Esophagus squamous epithelium (tissue), 5 donors: ENCODE measurements around the gene CREG1. TPM values are rescaled to one million over a fixed set of nuclear protein-coding genes. Genes with fewer than 3 reads are reported as not detected.

Experiments
- DNase-seq: peaks from one replicate; lab custom pipeline; 2025; lab: John Stamatoyannopoulos, UW
- H3K27ac ChIP-seq, 4 donors: fragments of 200-600 bp; sonication (generic); one replicate each; pipeline ENCODE4 v1.5.1; 2016 to 2019; ENCODE audit warnings: mild to moderate bottlenecking in 1 of 4
- H3K27me3 ChIP-seq, 4 donors: fragments of 200-600 bp; sonication (generic); 1 replicate in 3 of 4; 2 replicates in 1 of 4; pipeline versions ENCODE4 v1.5.1 to v1.6.0; 2017 to 2021; ENCODE audit warnings: antibody characterized with exemption in 1 of 4
- H3K36me3 ChIP-seq, 3 donors: fragments of 200-600 bp; sonication (generic); one replicate each; pipeline ENCODE4 v1.5.1; 2016 to 2019
- H3K4me1 ChIP-seq, 3 donors: fragments of 200-600 bp; sonication (generic); one replicate each; pipeline ENCODE4 v1.5.1; 2017 to 2019
- H3K4me3 ChIP-seq, 4 donors: fragments of 200-600 bp; sonication (generic); 1 replicate in 3 of 4; 2 replicates in 1 of 4; pipeline ENCODE4 v1.5.1; 2016 to 2019; ENCODE audit warnings: mild to moderate bottlenecking in 2 of 4, moderate library complexity in 1 of 4
- H3K9me3 ChIP-seq, 3 donors: fragments of 200-600 bp; sonication (generic); one replicate each; pipeline ENCODE4 v1.5.1; 2016 to 2019
- CTCF ChIP-seq, 6 experiments: fragments of 450-650 bp in 4 of 6; fragments of 200-600 bp in 2 of 6; sonication (generic) in 2 of 6; IDR thresholded peaks; one replicate each; pipeline ENCODE4 v1.5.1; 2016 to 2019; ENCODE audit warnings: antibody characterized with exemption in 6 of 6, mild to moderate bottlenecking in 4 of 6, moderate library complexity in 4 of 6
- POLR2A ChIP-seq, 4 donors: fragments of 450-650 bp; IDR thresholded peaks; one replicate each; pipeline ENCODE4 v1.6.1; 2017; ENCODE audit warnings: antibody characterized with exemption in 4 of 4, mild to moderate bottlenecking in 4 of 4, moderate library complexity in 3 of 4
- WGBS, 2 donors: methylation state at CpG; one replicate each; pipeline ENCODE4 v1.1.5; 2018; 5-methylcytosine and 5-hydroxymethylcytosine counted together
- intact Hi-C: fragments of 100-400 bp; cut with DNase I; formaldehyde crosslinking; loops from one replicate; pipeline ENCODE4 v1.15.0; 2022
- total RNA-seq, 4 donors: library from RNA; depleted of rRNA; stranded (reverse); fragments of >200 nt; gene quantifications; one replicate each; pipeline ENCODE4 v1.1.0, GENCODE V29; 2016
- donor health status: DM: yes; HTN: yes; CAD: no.

The CREG1 gene
- total RNA-seq, 4 donors from 2014 or later = 110 to 203 (median 175) TPM

GRCh38 chr1:167496797-167497619, 56.6 kb downstream of the CREG1 start:
- DNase-seq = no peak
- Histone ChIP-seq H3K27ac (no peak overlapping the region), H3K4me1 (no peaks in the 10 kb centered on the region), H3K27me3 (peaks cover 0 to 63% (median 0%) of the 10 kb centered on the region in 4 donors), H3K4me3 (no peak overlapping the region), H3K36me3 (no peaks in the 10 kb centered on the region), H3K9me3 (no peaks in the 10 kb centered on the region)
- intact Hi-C loops = no loop called here
- TF ChIP-seq POLR2A (IDR thresholded peaks at IDR 0.05) = no peak
- TF ChIP-seq CTCF (IDR thresholded peaks at IDR 0.05) = no peak
- 74 to 75% methylated on average over 11 of the region's 11 CpGs for WGBS, 2 donors

- H3K36me3 ChIP-seq = no peaks in the 10 kb centered on the region
- no peaks in the 10 kb centered on the region for H3K9me3 ChIP-seq
- intact Hi-C loops = no loop called here
- H3K4me3 ChIP-seq = no peak overlapping the region
- no peak overlapping the region for H3K27ac ChIP-seq
- 88% methylated on average over 2 of the region's 2 CpGs; no CpG with 5 or more reads in 1 of the 2 donors for WGBS, 2 donors
- no peak for DNase-seq
- peaks cover 0 to 52% (median 0%) of the 10 kb centered on the region in 4 donors for H3K27me3 ChIP-seq
- H3K4me1 ChIP-seq = peaks cover 0 to 7% (median 0%) of the 10 kb centered on the region in 3 donors
- no peak for TF ChIP-seq CTCF (IDR thresholded peaks at IDR 0.05)
- TF ChIP-seq POLR2A (IDR thresholded peaks at IDR 0.05) = no peak
These were observed 60.2 kb downstream of the CREG1 start for GRCh38 chr1:167493372-167493771.

- Histone ChIP-seq H3K4me1 (peaks cover 0 to 9% (median 0%) of the 10 kb centered on the region in 3 donors), H3K27me3 (peaks cover 0 to 47% (median 0%) of the 10 kb centered on the region in 4 donors), H3K36me3 (no peaks in the 10 kb centered on the region), H3K27ac (no peak overlapping the region), H3K4me3 (no peak overlapping the region), H3K9me3 (no peaks in the 10 kb centered on the region)
- WGBS, 2 donors = 36 to 64% methylated on average over 5 of the region's 5 CpGs
- TF ChIP-seq POLR2A (IDR thresholded peaks at IDR 0.05) (no peak), CTCF (IDR thresholded peaks at IDR 0.05) (no peak)
- DNase-seq = no peak
- intact Hi-C loops = no loop called here
These were observed 61.1 kb downstream of the CREG1 start for GRCh38 chr1:167492481-167492910.

GRCh38 chr1:167491586-167492461, 61.7 kb downstream of the CREG1 start:
- Histone ChIP-seq H3K27me3 (peaks cover 0 to 44% (median 0%) of the 10 kb centered on the region in 4 donors), H3K9me3 (no peaks in the 10 kb centered on the region), H3K4me1 (peaks cover 0 to 10% (median 0%) of the 10 kb centered on the region in 3 donors), H3K4me3 (no peak overlapping the region), H3K27ac (no peak overlapping the region), H3K36me3 (no peaks in the 10 kb centered on the region)
- TF ChIP-seq CTCF (IDR thresholded peaks at IDR 0.05) (no peak), POLR2A (IDR thresholded peaks at IDR 0.05) (no peak)
- DNase-seq = no peak
- 66 to 70% methylated on average over 12 of the region's 12 CpGs for WGBS, 2 donors
- intact Hi-C loops = no loop called here

Other genes with a start within 250 kb of the CREG1 start
- gene CD247, start 35.2 kb downstream of the CREG1 start, total RNA-seq = 1 to 10 TPM in 3 of 4 donors, under 1 TPM in 1; 0.68 to 3.5 (median 3.1) TPM
- 10 to 100 TPM in 1 of 4 donors, 1 to 10 TPM in 3; 1.2 to 17.7 (median 3.4) TPM for gene RCSD1, start 76.5 kb upstream of the CREG1 start, total RNA-seq
- 10 to 100 TPM; 36.6 to 80.5 (median 74.3) TPM for gene MPZL1, start 168.2 kb upstream of the CREG1 start, total RNA-seq